K562 (cell line): ENCODE data around the gene REG3A. TPM values are rescaled to one million over a fixed set of nuclear protein-coding genes. Genes with fewer than 3 reads are reported as not detected.

Source experiments
- ATAC-seq: fragments of 200-7000 bp; cut with Tn5 transposase; 3 replicates; pipeline ENCODE4 v1.9.1; 2020; ENCODE audit warnings: moderate library complexity
- BruUV-seq: library from RNA; stranded (reverse); fragments of 400-500 nt; replicated peaks from 2 replicates; lab custom pipeline; 2021; lab: Mats Ljungman, UMichigan
- CTCF ChIA-PET: fragments of 300-600 bp; formaldehyde crosslinking; extraction: SDS; loops from one replicate; lab custom pipeline; 2021; ENCODE audit warnings: low intra/inter-chr PET ratio; lab: Yijun Ruan, JAX
- POLR2A ChIA-PET: fragments of 300-600, 350-650 bp; sonication (Branson Sonifier 250); formaldehyde crosslinking; extraction: SDS; loops from one replicate; lab custom pipeline; 2021; ENCODE audit warnings: antibody characterized with exemption, inconsistent platforms; lab: Yijun Ruan, JAX
- DNase-seq, 4 experiments: peaks; one replicate each; pipeline versions ENCODE4 v3.0.0 to v3.0.0-alpha.2; 2011 to 2018; ENCODE audit warnings: low spot score in 3 of 4, mixed read lengths in 3 of 4; ENCODE audit errors: extremely low read depth in 1 of 4
- FAIRE-seq: peaks from 2 replicates; lab custom pipeline; 2011; peaks lifted over from hg19 to GRCh38; lab: Jason Lieb, UNC
- H2AFZ ChIP-seq: 2 replicates; pipeline ENCODE4 v1.6.0; 2011; ENCODE audit warnings: low read depth, low read length, control low read depth, inconsistent platforms
- H3K27ac ChIP-seq: fragments of 200-600 bp; 3 replicates; pipeline ENCODE4 v1.8.0; 2011; ENCODE audit warnings: low read depth, mild to moderate bottlenecking, control low read depth, inconsistent platforms, low read length, moderate library complexity, mixed read lengths; ENCODE audit errors: extremely low read depth
- H3K27me3 ChIP-seq, 2 experiments: fragments of 300-600 bp in 1 of 2; 2 replicates in 1 of 2; 3 replicates in 1 of 2; pipeline versions ENCODE4 v1.6.0 to v1.8.0; 2011; ENCODE audit warnings: inconsistent platforms in 2 of 2, low read length in 2 of 2, mild to moderate bottlenecking in 1 of 2, mixed read lengths in 1 of 2, moderate library complexity in 1 of 2; ENCODE audit not compliant: control insufficient read depth in 2 of 2, insufficient read depth in 2 of 2
- H3K36me3 ChIP-seq: fragments of 300-600 bp; 3 replicates; pipeline ENCODE4 v1.8.0; 2011; ENCODE audit warnings: mild to moderate bottlenecking, low read length, inconsistent platforms; ENCODE audit not compliant: control insufficient read depth, insufficient read depth
- H3K4me1 ChIP-seq, 2 experiments: fragments of 200-600 bp in 1 of 2; replicated peaks in 1 of 2; 2 replicates in 1 of 2; 3 replicates in 1 of 2; pipeline versions ENCODE4 v1.5.1 to v1.8.0; 2011; ENCODE audit warnings: inconsistent platforms in 2 of 2, low read length in 2 of 2, mild to moderate bottlenecking in 1 of 2, mixed read lengths in 1 of 2, moderate library complexity in 1 of 2; ENCODE audit not compliant: control insufficient read depth in 2 of 2, insufficient read depth in 2 of 2
- H3K4me2 ChIP-seq: 2 replicates; pipeline ENCODE4 v1.6.1; 2011; ENCODE audit warnings: low read length, control low read depth, inconsistent platforms, mixed read lengths; ENCODE audit not compliant: insufficient read depth
- H3K4me3 ChIP-seq: fragments of 200-600 bp; sonication (generic), shearing (Covaris generic); 2 replicates; pipeline ENCODE4 v1.5.1; 2016; ENCODE audit warnings: control low read depth, inconsistent platforms
- H3K79me2 ChIP-seq: fragments of 200-600 bp; 3 replicates; pipeline ENCODE4 v1.8.0; 2011; ENCODE audit warnings: low read length, inconsistent platforms; ENCODE audit not compliant: control insufficient read depth, insufficient read depth
- H3K9ac ChIP-seq, 2 experiments: 2 replicates each; pipeline versions ENCODE4 v1.6.0 to v1.6.1; 2011; ENCODE audit warnings: low read depth in 2 of 2, low read length in 2 of 2, control low read depth in 1 of 2, inconsistent platforms in 1 of 2, mild to moderate bottlenecking in 1 of 2, mixed read lengths in 1 of 2; ENCODE audit not compliant: insufficient read depth in 1 of 2
- H3K9me1 ChIP-seq: one replicate; pipeline ENCODE4 v1.6.0; 2011; ENCODE audit warnings: inconsistent platforms, mild to moderate bottlenecking, low read length, moderate library complexity; ENCODE audit not compliant: control insufficient read depth, insufficient read depth
- H3K9me3 ChIP-seq: replicated peaks from 2 replicates; pipeline ENCODE4 v1.5.1; 2011; ENCODE audit warnings: low read depth, low read length, inconsistent platforms; ENCODE audit not compliant: control insufficient read depth, insufficient read depth
- H4K20me1 ChIP-seq: replicated peaks from 2 replicates; pipeline ENCODE4 v1.6.1; 2011; ENCODE audit warnings: low read length, inconsistent platforms, mixed read lengths; ENCODE audit not compliant: control insufficient read depth, insufficient read depth
- EHMT2 ChIP-seq: fragments of 450-650 bp; IDR thresholded peaks from 2 replicates; pipeline ENCODE4 v1.6.1; 2018; ENCODE audit warnings: antibody characterized with exemption
- HDAC8 ChIP-seq: fragments of 450-650 bp; IDR thresholded peaks from 2 replicates; pipeline ENCODE4 v1.6.1; 2016; ENCODE audit warnings: mild to moderate bottlenecking, missing genetic modification characterization, moderate library complexity, missing compliant biosample characterization
- U2AF2 ChIP-seq: fragments of 200-400 bp; formaldehyde crosslinking; optimal IDR thresholded peaks from 2 replicates; pipeline ENCODE3; 2017; ENCODE audit warnings: low read depth, mild to moderate bottlenecking, low read length
- XRCC4 ChIP-seq: IDR thresholded peaks from one replicate; pipeline ENCODE4 v1.6.1; 2011; ENCODE audit not compliant: insufficient read depth, insufficient read length; ENCODE audit errors: extremely low read depth
- ZSCAN32 ChIP-seq: fragments of 450-650 bp; formaldehyde crosslinking; IDR thresholded peaks from 2 replicates; pipeline ENCODE4 v1.4.0; 2020; ENCODE audit warnings: mild to moderate bottlenecking, moderate library complexity
- WGBS: fragments of 100-300 bp; shearing (Covaris generic); methylation state at CpG from one replicate; pipeline ENCODE4 v1.1.6; 2016; ENCODE audit warnings: low coverage, mixed read lengths; ENCODE audit not compliant: insufficient coverage; ENCODE audit errors: missing lambda C conversion rate; 5-methylcytosine and 5-hydroxymethylcytosine counted together
- in situ Hi-C: fragments of 300-500 bp; cut with MboI; formaldehyde crosslinking; loops from 4 replicates; pipeline ENCODE4 v1.15.0; 2018; ENCODE audit warnings: inconsistent platforms, mixed read lengths
- intact Hi-C: fragments of 100-400 bp; cut with micrococcal nuclease; formaldehyde crosslinking; loops from 2 replicates; pipeline ENCODE4 v1.14.2; 2022
- polyA plus RNA-seq, 8 experiments: library from polyadenylated mRNA; depleted of rRNA in 4 of 8; stranded (reverse) in 5 of 8; unstranded in 3 of 8; fragments of >200 nt; fragmentation: Nextera tagmentation in 2 of 8; fragmentation: Illumina TruSeq in 1 of 8; extraction: Ambion mirVana in 2 of 8; extraction: Trizol in 1 of 8; gene quantifications; 2 replicates each; pipeline versions ENCODE4 v1.2.1 to v1.2.3, GENCODE V29; 2011 to 2014; ENCODE audit warnings: inconsistent platforms in 1 of 8, missing spikeins in 1 of 8
- total RNA-seq, 7 experiments: library from RNA; depleted of rRNA in 6 of 7; stranded (reverse); fragments of >200 nt in 6 of 7; fragmentation: Illumina TruSeq in 2 of 7; extraction: Trizol in 2 of 7; gene quantifications; 2 replicates each; pipeline versions ENCODE4 v1.2.1 to v1.2.3, GENCODE V29; 2011 to 2021; ENCODE audit warnings: low replicate concordance in 1 of 7
- TF ChIP-seq, protein P1 (sequence below): fragments of 250-450 bp; sonication (Bioruptor Pico); IDR thresholded peaks from 2 replicates; pipeline ENCODE4 v1.5.0; 2021
- TF ChIP-seq, protein P2 (sequence below): fragments of 450-650 bp; IDR thresholded peaks from 2 replicates; pipeline ENCODE4 v1.6.1; 2016; ENCODE audit warnings: low read depth
- TF ChIP-seq, protein P3 (sequence below): fragments of 450-650 bp; IDR thresholded peaks from 2 replicates; pipeline ENCODE4 v1.6.1; 2018; ENCODE audit warnings: mild to moderate bottlenecking, low read depth; ENCODE audit not compliant: partially characterized antibody
- TF ChIP-seq, protein P4 (sequence below): conservative IDR thresholded peaks from 2 replicates; pipeline ENCODE4 v1.6.1; 2011; ENCODE audit warnings: low read depth, mild to moderate bottlenecking, low read length; ENCODE audit not compliant: control insufficient read depth

The REG3A gene
- total and polyA plus RNA-seq, 9 of the 15 experiments (the other 6 are each of a cell fraction or from before 2014, with no cell fraction given): not detected

DNA sequence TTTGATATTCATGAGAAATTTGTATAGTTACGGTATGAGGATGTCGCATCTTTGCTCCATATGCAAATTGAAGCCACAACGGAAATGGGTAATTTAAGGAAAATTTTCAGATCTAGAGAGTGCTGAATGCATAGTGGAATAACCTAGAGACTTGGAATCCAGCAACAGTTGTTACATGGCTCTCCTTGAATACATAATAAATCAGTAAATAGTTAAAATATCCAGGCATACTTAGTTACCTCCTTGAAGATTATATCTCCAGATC, 33.9 kb downstream of the REG3A start:
- no peak for ATAC-seq
- H3K4me3 ChIP-seq: no peak overlapping the region
- TF ChIP-seq, protein P1, sequence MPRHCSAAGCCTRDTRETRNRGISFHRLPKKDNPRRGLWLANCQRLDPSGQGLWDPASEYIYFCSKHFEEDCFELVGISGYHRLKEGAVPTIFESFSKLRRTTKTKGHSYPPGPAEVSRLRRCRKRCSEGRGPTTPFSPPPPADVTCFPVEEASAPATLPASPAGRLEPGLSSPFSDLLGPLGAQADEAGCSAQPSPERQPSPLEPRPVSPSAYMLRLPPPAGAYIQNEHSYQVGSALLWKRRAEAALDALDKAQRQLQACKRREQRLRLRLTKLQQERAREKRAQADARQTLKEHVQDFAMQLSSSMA (CRISPR knock-in tag): no peak
- TF ChIP-seq, protein P2, sequence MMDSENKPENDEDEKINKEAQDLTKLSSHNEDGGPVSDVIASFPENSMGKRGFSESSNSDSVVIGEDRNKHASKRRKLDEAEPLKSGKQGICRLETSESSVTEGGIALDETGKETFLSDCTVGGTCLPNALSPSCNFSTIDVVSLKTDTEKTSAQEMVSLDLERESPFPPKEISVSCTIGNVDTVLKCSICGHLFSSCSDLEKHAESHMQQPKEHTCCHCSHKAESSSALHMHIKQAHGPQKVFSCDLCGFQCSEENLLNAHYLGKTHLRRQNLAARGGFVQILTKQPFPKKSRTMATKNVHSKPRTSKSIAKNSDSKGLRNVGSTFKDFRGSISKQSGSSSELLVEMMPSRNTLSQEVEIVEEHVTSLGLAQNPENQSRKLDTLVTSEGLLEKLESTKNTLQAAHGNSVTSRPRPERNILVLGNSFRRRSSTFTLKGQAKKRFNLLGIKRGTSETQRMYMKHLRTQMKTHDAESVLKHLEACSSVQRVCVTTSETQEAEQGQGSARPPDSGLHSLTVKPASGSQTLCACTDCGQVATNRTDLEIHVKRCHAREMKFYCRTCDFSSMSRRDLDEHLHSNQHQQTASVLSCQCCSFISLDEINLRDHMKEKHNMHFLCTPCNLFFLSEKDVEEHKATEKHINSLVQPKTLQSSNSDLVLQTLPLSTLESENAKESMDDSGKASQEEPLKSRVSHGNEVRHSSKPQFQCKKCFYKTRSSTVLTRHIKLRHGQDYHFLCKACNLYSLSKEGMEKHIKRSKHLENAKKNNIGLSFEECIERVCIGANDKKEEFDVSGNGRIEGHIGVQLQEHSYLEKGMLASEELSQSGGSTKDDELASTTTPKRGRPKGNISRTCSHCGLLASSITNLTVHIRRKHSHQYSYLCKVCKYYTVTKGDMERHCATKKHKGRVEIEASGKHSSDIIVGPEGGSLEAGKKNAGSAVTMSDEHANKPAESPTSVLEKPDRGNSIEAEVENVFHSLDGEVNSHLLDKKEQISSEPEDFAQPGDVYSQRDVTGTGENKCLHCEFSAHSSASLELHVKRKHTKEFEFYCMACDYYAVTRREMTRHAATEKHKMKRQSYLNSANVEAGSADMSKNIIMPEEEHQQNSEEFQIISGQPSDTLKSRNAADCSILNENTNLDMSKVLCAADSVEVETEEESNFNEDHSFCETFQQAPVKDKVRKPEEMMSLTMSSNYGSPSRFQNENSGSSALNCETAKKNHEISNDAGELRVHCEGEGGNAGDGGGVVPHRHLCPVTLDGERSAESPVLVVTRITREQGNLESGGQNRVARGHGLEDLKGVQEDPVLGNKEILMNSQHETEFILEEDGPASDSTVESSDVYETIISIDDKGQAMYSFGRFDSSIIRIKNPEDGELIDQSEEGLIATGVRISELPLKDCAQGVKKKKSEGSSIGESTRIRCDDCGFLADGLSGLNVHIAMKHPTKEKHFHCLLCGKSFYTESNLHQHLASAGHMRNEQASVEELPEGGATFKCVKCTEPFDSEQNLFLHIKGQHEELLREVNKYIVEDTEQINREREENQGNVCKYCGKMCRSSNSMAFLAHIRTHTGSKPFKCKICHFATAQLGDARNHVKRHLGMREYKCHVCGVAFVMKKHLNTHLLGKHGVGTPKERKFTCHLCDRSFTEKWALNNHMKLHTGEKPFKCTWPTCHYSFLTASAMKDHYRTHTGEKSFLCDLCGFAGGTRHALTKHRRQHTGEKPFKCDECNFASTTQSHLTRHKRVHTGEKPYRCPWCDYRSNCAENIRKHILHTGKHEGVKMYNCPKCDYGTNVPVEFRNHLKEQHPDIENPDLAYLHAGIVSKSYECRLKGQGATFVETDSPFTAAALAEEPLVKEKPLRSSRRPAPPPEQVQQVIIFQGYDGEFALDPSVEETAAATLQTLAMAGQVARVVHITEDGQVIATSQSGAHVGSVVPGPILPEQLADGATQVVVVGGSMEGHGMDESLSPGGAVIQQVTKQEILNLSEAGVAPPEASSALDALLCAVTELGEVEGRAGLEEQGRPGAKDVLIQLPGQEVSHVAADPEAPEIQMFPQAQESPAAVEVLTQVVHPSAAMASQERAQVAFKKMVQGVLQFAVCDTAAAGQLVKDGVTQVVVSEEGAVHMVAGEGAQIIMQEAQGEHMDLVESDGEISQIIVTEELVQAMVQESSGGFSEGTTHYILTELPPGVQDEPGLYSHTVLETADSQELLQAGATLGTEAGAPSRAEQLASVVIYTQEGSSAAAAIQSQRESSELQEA: no peak
- TF ChIP-seq, protein P3, sequence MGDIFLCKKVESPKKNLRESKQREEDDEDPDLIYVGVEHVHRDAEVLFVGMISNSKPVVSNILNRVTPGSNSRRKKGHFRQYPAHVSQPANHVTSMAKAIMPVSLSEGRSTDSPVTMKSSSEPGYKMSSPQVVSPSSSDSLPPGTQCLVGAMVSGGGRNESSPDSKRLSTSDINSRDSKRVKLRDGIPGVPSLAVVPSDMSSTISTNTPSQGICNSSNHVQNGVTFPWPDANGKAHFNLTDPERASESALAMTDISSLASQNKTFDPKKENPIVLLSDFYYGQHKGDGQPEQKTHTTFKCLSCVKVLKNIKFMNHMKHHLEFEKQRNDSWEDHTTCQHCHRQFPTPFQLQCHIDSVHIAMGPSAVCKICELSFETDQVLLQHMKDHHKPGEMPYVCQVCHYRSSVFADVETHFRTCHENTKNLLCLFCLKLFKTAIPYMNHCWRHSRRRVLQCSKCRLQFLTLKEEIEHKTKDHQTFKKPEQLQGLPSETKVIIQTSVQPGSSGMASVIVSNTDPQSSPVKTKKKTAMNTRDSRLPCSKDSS: no peak
- TF ChIP-seq, protein P4, sequence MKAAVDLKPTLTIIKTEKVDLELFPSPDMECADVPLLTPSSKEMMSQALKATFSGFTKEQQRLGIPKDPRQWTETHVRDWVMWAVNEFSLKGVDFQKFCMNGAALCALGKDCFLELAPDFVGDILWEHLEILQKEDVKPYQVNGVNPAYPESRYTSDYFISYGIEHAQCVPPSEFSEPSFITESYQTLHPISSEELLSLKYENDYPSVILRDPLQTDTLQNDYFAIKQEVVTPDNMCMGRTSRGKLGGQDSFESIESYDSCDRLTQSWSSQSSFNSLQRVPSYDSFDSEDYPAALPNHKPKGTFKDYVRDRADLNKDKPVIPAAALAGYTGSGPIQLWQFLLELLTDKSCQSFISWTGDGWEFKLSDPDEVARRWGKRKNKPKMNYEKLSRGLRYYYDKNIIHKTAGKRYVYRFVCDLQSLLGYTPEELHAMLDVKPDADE: no peak
- no peak for TF ChIP-seq EHMT2
- TF ChIP-seq XRCC4: no peak
- TF ChIP-seq ZSCAN32: no peak
- no peak for TF ChIP-seq HDAC8 (tag)
- TF ChIP-seq U2AF2: no peak
- TF ChIP-seq, all 486 proteins: peak for 0
- H3K4me2 ChIP-seq: no peak overlapping the region
- H3K79me2 ChIP-seq: no peaks in the 10 kb centered on the region
- in situ Hi-C loops: no loop called here
- no peaks in the 10 kb centered on the region for H3K36me3 ChIP-seq
- intact Hi-C loops: no loop called here
- no peak for DNase-seq
- no peaks in the 10 kb centered on the region for H3K27me3 ChIP-seq
- H4K20me1 ChIP-seq: no peaks in the 10 kb centered on the region
- H3K9me1 ChIP-seq: no peaks in the 10 kb centered on the region
- ChIA-PET CTCF (no interaction called here), POLR2A (no interaction called here)
- 3% methylated on average over 3 of the region's 3 CpGs for WGBS
- H3K9me3 ChIP-seq: no peaks in the 10 kb centered on the region
- no peak overlapping the region for H2AFZ ChIP-seq
- H3K9ac ChIP-seq: no peak overlapping the region
- H3K27ac ChIP-seq: no peak overlapping the region
- no TSS peak for BruUV-seq
- H3K4me1 ChIP-seq: no peaks in the 10 kb centered on the region
- FAIRE-seq: no peak
